Keratinocyte (primary cell): ENCODE results near the gene C6orf15. TPM values are rescaled to one million over a fixed set of nuclear protein-coding genes. Genes with fewer than 3 reads are reported as not detected.

Source experiments
- DNase-seq: peaks from one replicate; pipeline ENCODE4 v3.0.0-alpha.2; 2011; ENCODE audit warnings: low read depth, missing footprints, low spot score
- FAIRE-seq: peaks from 2 replicates; lab custom pipeline; 2011; peaks lifted over from hg19 to GRCh38; lab: Jason Lieb, UNC
- H2AFZ ChIP-seq: 2 replicates; pipeline ENCODE4 v1.6.0; 2012; ENCODE audit warnings: low read length, control low read depth, inconsistent platforms; ENCODE audit not compliant: control insufficient read depth
- H3K27ac ChIP-seq: 2 replicates; pipeline ENCODE4 v1.5.1; 2011; ENCODE audit warnings: low read length; ENCODE audit not compliant: control insufficient read depth, insufficient read depth
- H3K27me3 ChIP-seq: 3 replicates; pipeline ENCODE4 v1.6.0; 2011; ENCODE audit warnings: low read length; ENCODE audit not compliant: control insufficient read depth, insufficient read depth; ENCODE audit errors: extremely low read depth
- H3K36me3 ChIP-seq, 2 experiments: 2 replicates in 1 of 2; 3 replicates in 1 of 2; pipeline ENCODE4 v1.5.1; 2011; ENCODE audit warnings: low read length in 2 of 2, mild to moderate bottlenecking in 1 of 2; ENCODE audit not compliant: control insufficient read depth in 2 of 2, insufficient read depth in 2 of 2; ENCODE audit errors: extremely low read depth in 1 of 2
- H3K4me1 ChIP-seq: 3 replicates; pipeline ENCODE4 v1.5.1; 2011; ENCODE audit warnings: low read length; ENCODE audit not compliant: control insufficient read depth, insufficient read depth; ENCODE audit errors: extremely low read depth
- H3K4me2 ChIP-seq: 3 replicates; pipeline ENCODE4 v1.6.0; 2011; ENCODE audit warnings: low read depth, low read length; ENCODE audit not compliant: control insufficient read depth, insufficient read depth; ENCODE audit errors: extremely low read depth
- H3K4me3 ChIP-seq, 3 experiments: fragments of 200-600 bp in 1 of 3; sonication (generic) in 1 of 3; 2 replicates in 2 of 3; 3 replicates in 1 of 3; pipeline ENCODE4 v1.5.1; 2011 to 2016; ENCODE audit warnings: low read length in 3 of 3, mild to moderate bottlenecking in 3 of 3, control low read depth in 2 of 3, inconsistent platforms in 1 of 3, low read depth in 1 of 3, mixed read lengths in 1 of 3, mixed run types in 1 of 3, moderate library complexity in 1 of 3; ENCODE audit not compliant: control insufficient read depth in 2 of 3, insufficient read depth in 2 of 3; ENCODE audit errors: extremely low read depth in 1 of 3
- H3K79me2 ChIP-seq: 2 replicates; pipeline ENCODE4 v1.6.0; 2012; ENCODE audit warnings: low read length; ENCODE audit not compliant: control insufficient read depth, insufficient read depth
- H3K9ac ChIP-seq: 3 replicates; pipeline ENCODE4 v1.6.0; 2011; ENCODE audit warnings: low read length; ENCODE audit not compliant: control insufficient read depth, insufficient read depth; ENCODE audit errors: extremely low read depth
- H3K9me1 ChIP-seq: 3 replicates; pipeline ENCODE4 v1.6.0; 2011; ENCODE audit warnings: low read length; ENCODE audit not compliant: control insufficient read depth, insufficient read depth; ENCODE audit errors: extremely low read depth
- H3K9me3 ChIP-seq: 2 replicates; pipeline ENCODE4 v1.5.1; 2012; ENCODE audit warnings: low read depth, low read length; ENCODE audit not compliant: control insufficient read depth
- H4K20me1 ChIP-seq: 3 replicates; pipeline ENCODE4 v1.6.0; 2011; ENCODE audit warnings: low read length; ENCODE audit not compliant: control insufficient read depth, insufficient read depth; ENCODE audit errors: extremely low read depth
- EZH2 ChIP-seq: IDR thresholded peaks from one replicate; pipeline ENCODE4 v1.6.1; 2012; ENCODE audit warnings: inconsistent platforms, mild to moderate bottlenecking, low read length, moderate library complexity
- dilution Hi-C: fragments of 300-500 bp; cut with MboI; formaldehyde crosslinking; loops from one replicate; pipeline ENCODE4 v1.7.0; 2020; ENCODE audit warnings: low sequenced_read_pairs; ENCODE audit not compliant: extremely low pct_ligation_motif_present
- polyA plus RNA-seq, 5 experiments: library from polyadenylated mRNA; depleted of rRNA in 3 of 5; stranded (reverse) in 3 of 5; stranded (forward) in 1 of 5; unstranded in 1 of 5; fragments of >200 nt; gene quantifications; 1 replicate in 1 of 5; 2 replicates in 3 of 5; 3 replicates in 1 of 5; pipeline versions ENCODE4 v1.2.1 to v1.2.3, GENCODE V29; 2011 to 2012; ENCODE audit warnings: missing spikeins in 2 of 5, low read depth in 1 of 5, low replicate concordance in 1 of 5
- TF ChIP-seq, protein P1 (sequence below), 3 experiments: IDR thresholded peaks in 1 of 3; conservative IDR thresholded peaks in 1 of 3; optimal IDR thresholded peaks in 1 of 3; 2 replicates in 2 of 3; 3 replicates in 1 of 3; pipeline versions ENCODE3 to v1.5.1; 2011; ENCODE audit warnings: low read length in 3 of 3, mild to moderate bottlenecking in 3 of 3, moderate library complexity in 2 of 3, control low read depth in 1 of 3, inconsistent platforms in 1 of 3; ENCODE audit not compliant: insufficient read depth in 2 of 3; ENCODE audit errors: extremely low read depth in 1 of 3

C6orf15 gene
- polyA plus RNA-seq, 1 donor (not counting 4 experiments of a cell fraction or from before 2014, with no cell fraction given): 0.08 TPM

DNA sequence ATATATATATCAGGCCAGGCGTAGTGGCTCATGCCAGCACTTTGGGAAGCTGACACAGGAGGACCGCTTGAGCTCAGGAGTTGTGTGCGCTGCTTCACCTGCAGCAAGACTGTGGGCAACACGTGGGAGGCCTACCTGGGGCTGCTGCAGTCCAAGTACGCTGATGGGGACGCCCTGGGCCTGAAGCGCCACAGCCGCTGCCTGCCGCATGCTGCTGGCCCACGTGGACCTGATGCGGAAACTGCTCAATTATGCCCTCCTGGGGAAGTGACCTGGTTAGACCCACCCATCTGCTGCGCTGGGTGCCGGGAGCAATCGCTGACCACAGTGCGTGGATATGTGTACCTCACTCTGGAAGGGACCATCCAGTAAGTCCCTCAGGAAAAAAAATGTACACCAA, 28.3 kb upstream of the C6orf15 start:
- Histone ChIP-seq H3K27me3 (no peaks in the 10 kb centered on the region), H3K4me2 (no peak overlapping the region), H3K4me3 (no peak overlapping the region), H3K36me3 (peaks cover 2 to 3% of the 10 kb centered on the region in 2 experiments), H3K9me1 (no peaks in the 10 kb centered on the region), H3K4me1 (peaks cover 10% of the 10 kb centered on the region), H3K9ac (no peak overlapping the region), H3K9me3 (no peaks in the 10 kb centered on the region), H3K79me2 (no peaks in the 10 kb centered on the region), H4K20me1 (no peaks in the 10 kb centered on the region), H2AFZ (no peak overlapping the region), H3K27ac (no peak overlapping the region)
- dilution Hi-C loops: no loop called here
- TF ChIP-seq, protein P1, sequence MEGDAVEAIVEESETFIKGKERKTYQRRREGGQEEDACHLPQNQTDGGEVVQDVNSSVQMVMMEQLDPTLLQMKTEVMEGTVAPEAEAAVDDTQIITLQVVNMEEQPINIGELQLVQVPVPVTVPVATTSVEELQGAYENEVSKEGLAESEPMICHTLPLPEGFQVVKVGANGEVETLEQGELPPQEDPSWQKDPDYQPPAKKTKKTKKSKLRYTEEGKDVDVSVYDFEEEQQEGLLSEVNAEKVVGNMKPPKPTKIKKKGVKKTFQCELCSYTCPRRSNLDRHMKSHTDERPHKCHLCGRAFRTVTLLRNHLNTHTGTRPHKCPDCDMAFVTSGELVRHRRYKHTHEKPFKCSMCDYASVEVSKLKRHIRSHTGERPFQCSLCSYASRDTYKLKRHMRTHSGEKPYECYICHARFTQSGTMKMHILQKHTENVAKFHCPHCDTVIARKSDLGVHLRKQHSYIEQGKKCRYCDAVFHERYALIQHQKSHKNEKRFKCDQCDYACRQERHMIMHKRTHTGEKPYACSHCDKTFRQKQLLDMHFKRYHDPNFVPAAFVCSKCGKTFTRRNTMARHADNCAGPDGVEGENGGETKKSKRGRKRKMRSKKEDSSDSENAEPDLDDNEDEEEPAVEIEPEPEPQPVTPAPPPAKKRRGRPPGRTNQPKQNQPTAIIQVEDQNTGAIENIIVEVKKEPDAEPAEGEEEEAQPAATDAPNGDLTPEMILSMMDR (optimal IDR thresholded peaks at IDR 0.05 in 1 of 3, IDR thresholded peaks at IDR 0.05 in 1 of 3, conservative IDR thresholded peaks at IDR 0.05 in 1 of 3; ENCODE audit: extremely low read depth in 1 of 3, insufficient read depth in 2 of 3, low read length in 3 of 3): no peak
- TF ChIP-seq EZH2: no peak
- DNase-seq: no peak
- no peak for FAIRE-seq

DNA sequence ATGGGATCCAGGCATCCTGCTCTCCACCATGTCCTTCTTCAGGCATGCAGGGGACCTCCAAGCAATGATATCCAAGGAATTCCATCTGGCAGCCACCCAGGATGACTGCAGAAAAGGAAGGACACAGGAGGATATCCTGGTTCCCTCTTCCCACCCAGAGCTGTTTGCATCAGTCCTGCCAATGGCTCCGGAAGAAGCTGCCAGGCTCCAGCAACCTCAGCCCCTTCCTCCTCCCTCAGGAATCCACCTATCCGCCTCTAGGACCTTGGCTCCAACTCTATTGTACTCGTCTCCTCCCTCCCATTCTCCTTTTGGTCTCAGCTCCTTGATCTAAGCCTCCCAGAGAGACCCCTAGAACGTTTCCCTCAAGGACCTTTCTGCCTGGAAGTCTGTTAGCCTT, 27.2 kb upstream of the C6orf15 start:
- Histone ChIP-seq H3K79me2 (no peaks in the 10 kb centered on the region), H3K4me2 (no peak overlapping the region), H2AFZ (no peak overlapping the region), H3K9ac (no peak overlapping the region), H4K20me1 (no peaks in the 10 kb centered on the region), H3K36me3 (peaks cover under 1 to 3% of the 10 kb centered on the region in 2 experiments), H3K4me1 (peaks cover 10% of the 10 kb centered on the region), H3K27me3 (no peaks in the 10 kb centered on the region), H3K9me1 (no peaks in the 10 kb centered on the region), H3K9me3 (no peaks in the 10 kb centered on the region), H3K4me3 (no peak overlapping the region), H3K27ac (no peak overlapping the region)
- FAIRE-seq: peak; percentile 44
- TF ChIP-seq, protein P1 (optimal IDR thresholded peaks at IDR 0.05 in 1 of 3, IDR thresholded peaks at IDR 0.05 in 1 of 3, conservative IDR thresholded peaks at IDR 0.05 in 1 of 3; ENCODE audit: extremely low read depth in 1 of 3, insufficient read depth in 2 of 3, low read length in 3 of 3): no peak
- no peak for TF ChIP-seq EZH2
- dilution Hi-C loops: no loop called here
- DNase-seq: no peak
